Kidney epithelial cell (primary cell): ENCODE data around the gene WFDC1. TPM values are rescaled to one million over a fixed set of nuclear protein-coding genes. Genes with fewer than 3 reads are reported as not detected.

Source experiments
- DNase-seq: peaks from one replicate; pipeline ENCODE4 v3.0.0-alpha.2; 2010; ENCODE audit warnings: low read depth
- H3K27me3 ChIP-seq: 2 replicates; pipeline ENCODE4 v1.6.0; 2011; ENCODE audit warnings: low read length; ENCODE audit not compliant: control insufficient read depth, insufficient read depth
- H3K36me3 ChIP-seq: 2 replicates; pipeline ENCODE4 v1.5.1; 2011; ENCODE audit warnings: low read length; ENCODE audit not compliant: control insufficient read depth, insufficient read depth
- H3K4me3 ChIP-seq: 2 replicates; pipeline ENCODE4 v1.5.1; 2011; ENCODE audit warnings: low read depth, mild to moderate bottlenecking, control low read depth, low read length
- CTCF ChIP-seq: IDR thresholded peaks from 2 replicates; pipeline ENCODE4 v1.5.1; 2011; ENCODE audit warnings: mild to moderate bottlenecking, moderate library complexity, low read length, control low read depth, inconsistent platforms; ENCODE audit not compliant: insufficient read depth, poor library complexity, severe bottlenecking
- total RNA-seq: library from RNA; depleted of rRNA; stranded (reverse); fragments of >200 nt; gene quantifications from 2 replicates; pipeline ENCODE4 v1.2.3, GENCODE V29; 2015

WFDC1 gene
- total RNA-seq, 1 donor from 2014 or later: 0.29 TPM

DNA sequence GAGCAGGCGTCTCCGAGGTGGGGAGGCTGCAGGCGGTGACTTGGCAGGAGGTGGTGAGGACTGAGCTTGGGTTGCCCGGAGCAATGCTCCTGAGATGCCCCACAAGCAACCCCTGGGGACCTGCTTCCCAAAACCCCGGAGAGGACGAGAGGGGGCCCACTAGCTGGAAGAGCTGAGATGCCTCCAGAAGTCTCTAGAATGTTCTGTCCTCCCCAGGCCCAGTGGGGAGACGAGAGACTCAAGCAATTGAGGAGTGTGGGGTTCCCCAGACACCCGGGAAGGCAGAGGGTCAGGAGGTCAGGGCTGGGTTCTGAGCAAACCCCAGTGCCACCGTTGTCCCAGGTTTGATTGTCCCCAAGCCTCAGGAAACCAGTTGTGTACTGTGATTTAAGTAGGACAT lies 52.5 kb downstream of the WFDC1 start:
- DNase-seq: no peak
- Histone ChIP-seq H3K27me3 (no peaks in the 10 kb centered on the region), H3K4me3 (no peak overlapping the region), H3K36me3 (no peaks in the 10 kb centered on the region)
- no peak for TF ChIP-seq CTCF

GRCh38 chr16:84348386-84348888 lies 53.8 kb downstream of the WFDC1 start:
- no peaks in the 10 kb centered on the region for H3K27me3 ChIP-seq
- no peaks in the 10 kb centered on the region for H3K36me3 ChIP-seq
- no peak for TF ChIP-seq CTCF
- DNase-seq: no peak
- H3K4me3 ChIP-seq: no peak overlapping the region

DNA sequence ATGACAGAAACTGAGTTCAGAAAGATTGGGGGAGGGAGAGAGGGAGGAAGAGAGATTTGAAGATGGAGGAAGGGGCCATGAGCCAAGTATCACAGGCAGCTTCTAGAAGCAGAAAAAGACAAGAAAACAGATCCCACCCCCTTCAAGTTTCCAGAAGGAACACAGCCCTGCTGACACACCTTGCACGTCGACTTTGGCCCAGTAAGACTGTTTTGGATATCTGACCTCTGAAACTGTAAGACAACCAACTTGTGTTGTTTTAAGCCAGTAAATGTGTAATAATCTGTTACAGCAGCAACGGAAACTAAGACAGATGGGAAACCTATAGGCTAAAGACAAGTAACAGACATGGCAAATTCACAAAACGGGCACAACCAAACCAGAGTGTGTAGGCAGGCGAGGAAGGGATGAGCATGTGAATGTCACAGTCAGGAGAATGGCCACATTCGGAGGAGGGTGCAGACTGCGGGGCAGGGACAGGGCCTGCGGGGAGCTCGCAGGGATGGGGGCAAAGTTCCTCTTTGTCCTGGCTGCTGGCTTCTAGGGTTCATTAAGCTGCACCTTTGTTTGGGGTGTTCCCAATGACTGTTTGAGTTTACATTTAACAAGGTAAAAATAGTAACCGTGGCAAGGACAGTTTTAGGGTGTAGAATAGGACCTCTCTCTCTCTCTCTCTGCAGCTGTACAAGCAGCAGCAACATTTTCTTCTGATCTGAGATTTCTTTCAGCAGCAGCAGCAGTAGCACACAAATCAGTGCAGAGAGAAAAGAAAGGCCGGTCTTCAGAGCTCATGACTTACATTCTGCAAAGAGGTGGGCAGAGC lies 55.4 kb downstream of the WFDC1 start:
- H3K27me3 ChIP-seq: no peaks in the 10 kb centered on the region
- no peak overlapping the region for H3K4me3 ChIP-seq
- DNase-seq: no peak
- no peaks in the 10 kb centered on the region for H3K36me3 ChIP-seq
- no peak for TF ChIP-seq CTCF

DNA sequence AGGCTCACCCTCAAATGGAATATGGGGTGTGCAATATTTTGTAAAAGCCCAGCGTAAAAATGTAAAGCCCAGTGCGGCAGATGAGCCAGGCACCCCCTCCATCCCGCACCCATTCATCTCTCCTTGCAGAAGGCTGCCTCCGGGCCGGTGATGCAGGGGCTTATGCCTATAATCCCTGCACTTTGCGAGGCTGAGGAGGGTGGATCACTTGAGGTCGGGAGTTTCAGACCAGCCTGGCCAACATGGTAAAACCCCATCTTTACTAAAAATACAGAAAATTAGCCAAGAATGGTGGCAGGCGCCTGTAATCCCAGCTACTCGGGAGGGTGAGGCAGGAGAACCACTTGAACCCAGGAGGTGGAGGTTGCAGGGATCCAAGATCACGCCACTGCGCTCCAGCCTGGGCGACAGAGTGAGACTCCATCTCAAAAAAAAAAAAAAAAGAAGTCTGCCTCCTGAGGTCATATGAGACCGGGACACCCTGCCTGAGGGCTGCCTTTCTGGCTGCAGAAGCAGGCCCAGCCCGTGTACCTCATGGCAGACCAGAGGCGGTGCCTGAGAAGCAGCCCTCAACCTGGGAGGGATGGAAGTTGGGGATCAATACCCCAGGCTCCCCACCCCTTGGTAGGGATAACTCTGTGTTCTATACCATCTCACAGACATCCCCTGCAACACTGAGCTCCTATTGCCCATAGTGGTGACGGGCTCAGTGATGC lies 56.2 kb downstream of the WFDC1 start:
- no peak for TF ChIP-seq CTCF
- Histone ChIP-seq H3K27me3 (no peaks in the 10 kb centered on the region), H3K4me3 (no peak overlapping the region), H3K36me3 (no peaks in the 10 kb centered on the region)
- no peak for DNase-seq

GRCh38 chr16:84351630-84352029 lies 57.0 kb downstream of the WFDC1 start:
- no peak for DNase-seq
- Histone ChIP-seq H3K27me3 (no peaks in the 10 kb centered on the region), H3K36me3 (no peaks in the 10 kb centered on the region), H3K4me3 (no peak overlapping the region)
- TF ChIP-seq CTCF: no peak
